Epithelial cell of esophagus (primary cell): ENCODE measurements around the gene CNST.
"Not testable (repeated sequence)": the region's sequence is repeated elsewhere in the genome, so short reads cannot be mapped to it uniquely, and the experiment has no call there.

Experiments used
- DNase-seq: peaks from one replicate; pipeline ENCODE4 v3.0.0; 2010; ENCODE audit warnings: low read depth
- H3K4me3 ChIP-seq: 2 replicates; pipeline ENCODE4 v1.5.1; 2011; ENCODE audit warnings: mild to moderate bottlenecking, low read length, control low read depth
- CTCF ChIP-seq: IDR thresholded peaks from 2 replicates; pipeline ENCODE4 v1.5.1; 2011; ENCODE audit warnings: low read depth, mild to moderate bottlenecking, low read length, control low read depth, inconsistent platforms; ENCODE audit not compliant: insufficient read depth; ENCODE audit errors: missing control alignments

CNST gene

GRCh38 chr1:246567646-246568235 lies 1.5 kb downstream of the CNST start:
- TF ChIP-seq CTCF = no peak
- no peak for DNase-seq
- H3K4me3 ChIP-seq = peak overlapping the region; percentile 99

GRCh38 chr1:246569248-246570238 lies 3.3 kb downstream of the CNST start:
- TF ChIP-seq CTCF = no peak
- H3K4me3 ChIP-seq = no peak overlapping the region
- DNase-seq = peak; percentile 81

- H3K4me3 ChIP-seq, DNase-seq: not testable (repeated sequence)
Measured at GRCh38 chr1:246571309-246571708, 5.1 kb downstream of the CNST start.

- DNase-seq = no peak
- H3K4me3 ChIP-seq = no peak overlapping the region
- TF ChIP-seq CTCF = no peak
Measured at GRCh38 chr1:246571953-246572352, 5.7 kb downstream of the CNST start.

GRCh38 chr1:246572785-246573184 lies 6.5 kb downstream of the CNST start:
- no peak for DNase-seq
- no peak for TF ChIP-seq CTCF
- no peak overlapping the region for H3K4me3 ChIP-seq

GRCh38 chr1:246573491-246573890 lies 7.2 kb downstream of the CNST start:
- no peak for DNase-seq
- H3K4me3 ChIP-seq = no peak overlapping the region
- no peak for TF ChIP-seq CTCF

GRCh38 chr1:246576709-246577032 lies 10.4 kb downstream of the CNST start:
- no peak for TF ChIP-seq CTCF
- DNase-seq = no peak
- no peak overlapping the region for H3K4me3 ChIP-seq
